HG02884 (cell line): ENCODE measurements around the gene ATG13.

Source experiments
- ATAC-seq: cut with Tn5 transposase; IDR thresholded peaks from one replicate; pipeline ENCODE4 v1.9.1; 2021; ENCODE audit warnings: mild to moderate bottlenecking, moderate library complexity; ENCODE audit not compliant: unreplicated experiment

The ATG13 gene

GRCh38 chr11:46604796-46605195 lies 12.6 kb upstream of the ATG13 start:
- no peak for ATAC-seq

- no peak for ATAC-seq
These were observed 9.8 kb upstream of the ATG13 start for GRCh38 chr11:46607516-46607915.

GRCh38 chr11:46609386-46609785 lies 8.0 kb upstream of the ATG13 start:
- ATAC-seq: no peak

- ATAC-seq: no peak
These were observed 5.6 kb upstream of the ATG13 start for GRCh38 chr11:46611526-46612304.

- ATAC-seq: no peak
These were observed 5.0 kb upstream of the ATG13 start for GRCh38 chr11:46612326-46612725.

- no peak for ATAC-seq
These were observed 1.6 kb upstream of the ATG13 start for GRCh38 chr11:46615756-46616155.

GRCh38 chr11:46616551-46617133 lies 711 bp upstream of the ATG13 start:
- no peak for ATAC-seq

GRCh38 chr11:46617972-46618314 lies 590 bp downstream of the ATG13 start:
- ATAC-seq: no peak

GRCh38 chr11:46618837-46619236 lies 1.5 kb downstream of the ATG13 start:
- ATAC-seq: no peak

GRCh38 chr11:46625406-46625805 lies 8.1 kb downstream of the ATG13 start:
- no peak for ATAC-seq

GRCh38 chr11:46628961-46629360 lies 11.6 kb downstream of the ATG13 start:
- ATAC-seq: no peak

- ATAC-seq: no peak
These were observed 12.9 kb downstream of the ATG13 start for GRCh38 chr11:46630237-46630636.

- no peak for ATAC-seq
These were observed 14.3 kb downstream of the ATG13 start for GRCh38 chr11:46631676-46632075.

- ATAC-seq: no peak
These were observed 15.1 kb downstream of the ATG13 start for GRCh38 chr11:46632502-46632901.

GRCh38 chr11:46633291-46634217 lies 16.2 kb downstream of the ATG13 start:
- no peak for ATAC-seq

GRCh38 chr11:46635557-46636139 lies 18.3 kb downstream of the ATG13 start:
- no peak for ATAC-seq

- no peak for ATAC-seq
These were observed 20.2 kb downstream of the ATG13 start for GRCh38 chr11:46637546-46637945.

GRCh38 chr11:46639197-46639839 lies 22.0 kb downstream of the ATG13 start:
- ATAC-seq: no peak

GRCh38 chr11:46640036-46640788 lies 22.9 kb downstream of the ATG13 start:
- no peak for ATAC-seq

- ATAC-seq: no peak
These were observed 24.3 kb downstream of the ATG13 start for GRCh38 chr11:46641639-46642038.
